Liver (tissue), 9 donors: ENCODE data around the gene RBM22. TPM values are rescaled to one million over a fixed set of nuclear protein-coding genes. Genes with fewer than 3 reads are reported as not detected.

Experiments used
- DNase-seq: peaks from one replicate; pipeline ENCODE4 v3.0.0-alpha.2; 2017; ENCODE audit warnings: low spot score
- H3K27ac ChIP-seq, 2 donors: one replicate each; pipeline ENCODE4 v1.7.0; 2013; ENCODE audit warnings: inconsistent platforms in 2 of 2, low read length in 2 of 2, control low read depth in 1 of 2, low read depth in 1 of 2, mild to moderate bottlenecking in 1 of 2
- H3K27me3 ChIP-seq, 4 donors: one replicate each; pipeline versions ENCODE4 v1.6.1 to v1.7.0; 2013; ENCODE audit warnings: low read length in 3 of 4, inconsistent platforms in 1 of 4, mild to moderate bottlenecking in 1 of 4, moderate library complexity in 1 of 4; ENCODE audit not compliant: control insufficient read depth in 4 of 4, insufficient read depth in 4 of 4
- H3K36me3 ChIP-seq, 4 donors: one replicate each; pipeline versions ENCODE4 v1.6.1 to v1.7.0; 2013; ENCODE audit warnings: low read length in 3 of 4, mild to moderate bottlenecking in 3 of 4, low read depth in 1 of 4, moderate library complexity in 1 of 4; ENCODE audit not compliant: control insufficient read depth in 4 of 4, insufficient read depth in 3 of 4
- H3K4me1 ChIP-seq, 4 donors: one replicate each; pipeline versions ENCODE4 v1.6.1 to v1.7.0; 2013; ENCODE audit warnings: low read length in 3 of 4, mild to moderate bottlenecking in 3 of 4, moderate library complexity in 1 of 4; ENCODE audit not compliant: control insufficient read depth in 4 of 4, insufficient read depth in 4 of 4
- H3K4me3 ChIP-seq, 3 donors: one replicate each; pipeline versions ENCODE4 v1.6.1 to v1.7.0; 2013; ENCODE audit warnings: low read length in 3 of 3, control low read depth in 1 of 3, low read depth in 1 of 3, mild to moderate bottlenecking in 1 of 3
- H3K9ac ChIP-seq, 2 donors: one replicate each; pipeline ENCODE4 v1.7.0; 2013; ENCODE audit warnings: low read length in 2 of 2, mild to moderate bottlenecking in 2 of 2, moderate library complexity in 2 of 2, control low read depth in 1 of 2, low read depth in 1 of 2
- H3K9me3 ChIP-seq, 4 donors: one replicate each; pipeline versions ENCODE4 v1.6.1 to v1.7.0; 2013; ENCODE audit warnings: low read length in 3 of 4; ENCODE audit not compliant: control insufficient read depth in 4 of 4
- ATF3 ChIP-seq: IDR thresholded peaks from 2 replicates; pipeline ENCODE4 v1.6.1; 2016; ENCODE audit warnings: antibody characterized with exemption
- CTCF ChIP-seq: fragments of 150-350 bp; IDR thresholded peaks from 2 replicates; pipeline ENCODE4 v1.5.1; 2017; ENCODE audit warnings: improper control_type of control experiment, low read depth, low read length; ENCODE audit not compliant: missing input control
- EGR1 ChIP-seq, 2 donors: IDR thresholded peaks; 2 replicates each; pipeline ENCODE4 v1.6.1; 2016 to 2018; ENCODE audit warnings: antibody characterized with exemption in 2 of 2, low read depth in 2 of 2
- FOXA1 ChIP-seq: IDR thresholded peaks from 2 replicates; pipeline ENCODE4 v1.6.1; 2016; ENCODE audit warnings: antibody characterized with exemption
- FOXA2 ChIP-seq: IDR thresholded peaks from 2 replicates; pipeline ENCODE4 v1.6.1; 2016; ENCODE audit warnings: antibody characterized with exemption
- GABPA ChIP-seq, 2 donors: IDR thresholded peaks in 1 of 2; conservative IDR thresholded peaks in 1 of 2; 2 replicates each; pipeline ENCODE4 v1.6.1; 2016; ENCODE audit warnings: antibody characterized with exemption in 2 of 2, mild to moderate bottlenecking in 1 of 2, moderate library complexity in 1 of 2
- HNF4A ChIP-seq, 2 donors: conservative IDR thresholded peaks; 2 replicates each; pipeline ENCODE4 v1.6.1; 2016; ENCODE audit warnings: antibody characterized with exemption in 2 of 2, mild to moderate bottlenecking in 2 of 2
- HNF4G ChIP-seq: IDR thresholded peaks from 2 replicates; pipeline ENCODE4 v1.6.1; 2016; ENCODE audit warnings: antibody characterized with exemption
- JUND ChIP-seq, 2 donors: IDR thresholded peaks; 2 replicates each; pipeline ENCODE4 v1.6.1; 2016; ENCODE audit warnings: antibody characterized with exemption in 2 of 2
- MAX ChIP-seq: IDR thresholded peaks from 2 replicates; pipeline ENCODE4 v1.6.1; 2016; ENCODE audit warnings: antibody characterized with exemption
- NR2F2 ChIP-seq: IDR thresholded peaks from 2 replicates; pipeline ENCODE4 v1.6.1; 2016; ENCODE audit warnings: antibody characterized with exemption
- RAD21 ChIP-seq, 2 donors: IDR thresholded peaks; 2 replicates each; pipeline ENCODE4 v1.6.1; 2016; ENCODE audit warnings: antibody characterized with exemption in 2 of 2, mild to moderate bottlenecking in 2 of 2
- RXRA ChIP-seq, 2 donors: IDR thresholded peaks; 2 replicates each; pipeline ENCODE4 v1.6.1; 2017 to 2018; ENCODE audit warnings: antibody characterized with exemption in 2 of 2, mild to moderate bottlenecking in 1 of 2
- SP1 ChIP-seq: IDR thresholded peaks from 2 replicates; pipeline ENCODE4 v1.6.1; 2018; ENCODE audit warnings: antibody characterized with exemption, mild to moderate bottlenecking
- TAF1 ChIP-seq: conservative IDR thresholded peaks from 2 replicates; pipeline ENCODE4 v1.6.1; 2016; ENCODE audit warnings: antibody characterized with exemption, mild to moderate bottlenecking
- YY1 ChIP-seq: IDR thresholded peaks from 2 replicates; pipeline ENCODE4 v1.6.1; 2016; ENCODE audit warnings: antibody characterized with exemption, mild to moderate bottlenecking
- WGBS: extraction: QIAGEN DNeasy Blood & Tissue Kit; methylation state at CpG from one replicate; pipeline ENCODE4 v1.1.7; 2013; 5-methylcytosine and 5-hydroxymethylcytosine counted together
- polyA plus RNA-seq, 2 donors: library from polyadenylated mRNA; stranded (reverse) in 1 of 2; unstranded in 1 of 2; fragments of 200-250 nt in 1 of 2; fragments of >200 nt in 1 of 2; fragmentation: Nextera tagmentation in 1 of 2; extraction: Ambion mirVana in 1 of 2; gene quantifications; one replicate each; pipeline versions ENCODE4 v1.2.1 to v1.2.3, GENCODE V29; 2013 to 2015
- total RNA-seq, 2 donors: library from RNA; depleted of rRNA; stranded (reverse); fragments of >200 nt; gene quantifications; one replicate each; pipeline ENCODE4 v1.2.3, GENCODE V29; 2014
- TF ChIP-seq, protein P1 (sequence below): IDR thresholded peaks from 2 replicates; pipeline ENCODE4 v1.6.1; 2016; ENCODE audit warnings: antibody characterized with exemption
- TF ChIP-seq, protein P2 (sequence below): IDR thresholded peaks from 2 replicates; pipeline ENCODE4 v1.6.1; 2016; ENCODE audit warnings: antibody characterized with exemption, mild to moderate bottlenecking
- donor health status: healthy.
- donor health status: healthy.
- donor health status: healthy.
- donor health status: healthy.
- donor health status: healthy.

The RBM22 gene
- total and polyA plus RNA-seq, 4 donors = 10.7 to 19.7 (median 12.3) TPM

GRCh38 chr5:150642991-150643710 lies 57.7 kb downstream of the RBM22 start:
- Histone ChIP-seq H3K4me3 (peak overlapping the region; percentile 20 to 96 (median 58)), H3K27ac (peak overlapping the region; percentile 83 to 99), H3K9me3 (no peaks in the 10 kb centered on the region), H3K27me3 (no peaks in the 10 kb centered on the region), H3K4me1 (peaks cover 26 to 65% (median 63%) of the 10 kb centered on the region in 4 donors), H3K9ac (peak overlapping the region in 1 of 2 donors; percentile 42), H3K36me3 (peaks cover 0 to 4% (median 2%) of the 10 kb centered on the region in 4 donors)
- whole genome bisulfite sequencing = 85% methylated on average over 12 of the region's 12 CpGs
- no peak for DNase-seq
- TF ChIP-seq, protein P1, sequence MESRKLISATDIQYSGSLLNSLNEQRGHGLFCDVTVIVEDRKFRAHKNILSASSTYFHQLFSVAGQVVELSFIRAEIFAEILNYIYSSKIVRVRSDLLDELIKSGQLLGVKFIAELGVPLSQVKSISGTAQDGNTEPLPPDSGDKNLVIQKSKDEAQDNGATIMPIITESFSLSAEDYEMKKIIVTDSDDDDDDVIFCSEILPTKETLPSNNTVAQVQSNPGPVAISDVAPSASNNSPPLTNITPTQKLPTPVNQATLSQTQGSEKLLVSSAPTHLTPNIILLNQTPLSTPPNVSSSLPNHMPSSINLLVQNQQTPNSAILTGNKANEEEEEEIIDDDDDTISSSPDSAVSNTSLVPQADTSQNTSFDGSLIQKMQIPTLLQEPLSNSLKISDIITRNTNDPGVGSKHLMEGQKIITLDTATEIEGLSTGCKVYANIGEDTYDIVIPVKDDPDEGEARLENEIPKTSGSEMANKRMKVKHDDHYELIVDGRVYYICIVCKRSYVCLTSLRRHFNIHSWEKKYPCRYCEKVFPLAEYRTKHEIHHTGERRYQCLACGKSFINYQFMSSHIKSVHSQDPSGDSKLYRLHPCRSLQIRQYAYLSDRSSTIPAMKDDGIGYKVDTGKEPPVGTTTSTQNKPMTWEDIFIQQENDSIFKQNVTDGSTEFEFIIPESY = no peak
- no peak for TF ChIP-seq HNF4A (conservative IDR thresholded peaks at IDR 0.05)
- no peak for TF ChIP-seq NR2F2
- no peak for TF ChIP-seq JUND (IDR thresholded peaks at IDR 0.05)
- TF ChIP-seq, protein P2, sequence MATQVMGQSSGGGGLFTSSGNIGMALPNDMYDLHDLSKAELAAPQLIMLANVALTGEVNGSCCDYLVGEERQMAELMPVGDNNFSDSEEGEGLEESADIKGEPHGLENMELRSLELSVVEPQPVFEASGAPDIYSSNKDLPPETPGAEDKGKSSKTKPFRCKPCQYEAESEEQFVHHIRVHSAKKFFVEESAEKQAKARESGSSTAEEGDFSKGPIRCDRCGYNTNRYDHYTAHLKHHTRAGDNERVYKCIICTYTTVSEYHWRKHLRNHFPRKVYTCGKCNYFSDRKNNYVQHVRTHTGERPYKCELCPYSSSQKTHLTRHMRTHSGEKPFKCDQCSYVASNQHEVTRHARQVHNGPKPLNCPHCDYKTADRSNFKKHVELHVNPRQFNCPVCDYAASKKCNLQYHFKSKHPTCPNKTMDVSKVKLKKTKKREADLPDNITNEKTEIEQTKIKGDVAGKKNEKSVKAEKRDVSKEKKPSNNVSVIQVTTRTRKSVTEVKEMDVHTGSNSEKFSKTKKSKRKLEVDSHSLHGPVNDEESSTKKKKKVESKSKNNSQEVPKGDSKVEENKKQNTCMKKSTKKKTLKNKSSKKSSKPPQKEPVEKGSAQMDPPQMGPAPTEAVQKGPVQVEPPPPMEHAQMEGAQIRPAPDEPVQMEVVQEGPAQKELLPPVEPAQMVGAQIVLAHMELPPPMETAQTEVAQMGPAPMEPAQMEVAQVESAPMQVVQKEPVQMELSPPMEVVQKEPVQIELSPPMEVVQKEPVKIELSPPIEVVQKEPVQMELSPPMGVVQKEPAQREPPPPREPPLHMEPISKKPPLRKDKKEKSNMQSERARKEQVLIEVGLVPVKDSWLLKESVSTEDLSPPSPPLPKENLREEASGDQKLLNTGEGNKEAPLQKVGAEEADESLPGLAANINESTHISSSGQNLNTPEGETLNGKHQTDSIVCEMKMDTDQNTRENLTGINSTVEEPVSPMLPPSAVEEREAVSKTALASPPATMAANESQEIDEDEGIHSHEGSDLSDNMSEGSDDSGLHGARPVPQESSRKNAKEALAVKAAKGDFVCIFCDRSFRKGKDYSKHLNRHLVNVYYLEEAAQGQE = no peak
- no peak for TF ChIP-seq YY1
- no peak for TF ChIP-seq TAF1
- TF ChIP-seq GABPA (IDR thresholded peaks at IDR 0.05 in 1 of 2, conservative IDR thresholded peaks at IDR 0.05 in 1 of 2) = no peak
- TF ChIP-seq FOXA2 = no peak
- no peak for TF ChIP-seq RXRA (IDR thresholded peaks at IDR 0.05)
- TF ChIP-seq MAX = no peak
- no peak for TF ChIP-seq SP1
- TF ChIP-seq FOXA1 = no peak
- no peak for TF ChIP-seq ATF3
- TF ChIP-seq RAD21 (IDR thresholded peaks at IDR 0.05) = no peak
- TF ChIP-seq CTCF = no peak
- TF ChIP-seq HNF4G = no peak
- no peak for TF ChIP-seq EGR1 (IDR thresholded peaks at IDR 0.05; ENCODE audit: low read depth in 2 of 2)
